Activated CD4-positive, alpha-beta T cell treated with anti-CD3 and anti-CD28 coated beads for 4 hours (primary cell): ENCODE measurements around the gene KRT6B.

ENCODE experiments used
- DNase-seq, 2 donors: peaks; one replicate each; pipeline ENCODE4 v3.0.0-alpha.2; 2020

Gene KRT6B

GRCh38 chr12:52435659-52435999 is 16.3 kb downstream of the KRT6B start:
- no peak for DNase-seq

GRCh38 chr12:52434760-52435530 is 17.0 kb downstream of the KRT6B start:
- no peak for DNase-seq

GRCh38 chr12:52434081-52434733 is 17.7 kb downstream of the KRT6B start, which contains the start of gene KRT75:
KRT75 (minus strand) TSS chr12:52434371; CDS start chr12:52434304, 67 bp downstream.
- no peak for DNase-seq

GRCh38 chr12:52433501-52434080 is 18.4 kb downstream of the KRT6B start:
- no peak for DNase-seq

- DNase-seq, result no peak
These were observed 19.3 kb downstream of the KRT6B start for GRCh38 chr12:52432559-52433207.

- DNase-seq, result no peak
These were observed 23.8 kb downstream of the KRT6B start for GRCh38 chr12:52428121-52428520.

GRCh38 chr12:52427083-52427482 is 24.9 kb downstream of the KRT6B start:
- no peak for DNase-seq

- DNase-seq, result no peak
These were observed 25.9 kb downstream of the KRT6B start for GRCh38 chr12:52426034-52426433.

GRCh38 chr12:52425466-52425865 is 26.5 kb downstream of the KRT6B start:
- DNase-seq, result no peak

- no peak for DNase-seq
These were observed 28.1 kb downstream of the KRT6B start for GRCh38 chr12:52423661-52424500.

- no peak for DNase-seq
These were observed 28.9 kb downstream of the KRT6B start for GRCh38 chr12:52423035-52423434.

- no peak for DNase-seq
These were observed 32.3 kb downstream of the KRT6B start for GRCh38 chr12:52419656-52420055.

- no peak for DNase-seq
These were observed 33.3 kb downstream of the KRT6B start for GRCh38 chr12:52418576-52419110.

- no peak for DNase-seq
These were observed 34.2 kb downstream of the KRT6B start for GRCh38 chr12:52417740-52418139.

GRCh38 chr12:52416795-52417194 is 35.2 kb downstream of the KRT6B start:
- no peak for DNase-seq

- no peak for DNase-seq
These were observed 35.8 kb downstream of the KRT6B start for GRCh38 chr12:52415870-52416750.

GRCh38 chr12:52414936-52415335 is 37.0 kb downstream of the KRT6B start:
- DNase-seq, result no peak

- no peak for DNase-seq
These were observed 38.1 kb downstream of the KRT6B start for GRCh38 chr12:52413782-52414345.

GRCh38 chr12:52413202-52413601 is 38.7 kb downstream of the KRT6B start:
- no peak for DNase-seq

GRCh38 chr12:52411815-52412214 is 40.1 kb downstream of the KRT6B start:
- no peak for DNase-seq
